ENCODE measurements around the gene KCNK13.

Gene KCNK13

DNA sequence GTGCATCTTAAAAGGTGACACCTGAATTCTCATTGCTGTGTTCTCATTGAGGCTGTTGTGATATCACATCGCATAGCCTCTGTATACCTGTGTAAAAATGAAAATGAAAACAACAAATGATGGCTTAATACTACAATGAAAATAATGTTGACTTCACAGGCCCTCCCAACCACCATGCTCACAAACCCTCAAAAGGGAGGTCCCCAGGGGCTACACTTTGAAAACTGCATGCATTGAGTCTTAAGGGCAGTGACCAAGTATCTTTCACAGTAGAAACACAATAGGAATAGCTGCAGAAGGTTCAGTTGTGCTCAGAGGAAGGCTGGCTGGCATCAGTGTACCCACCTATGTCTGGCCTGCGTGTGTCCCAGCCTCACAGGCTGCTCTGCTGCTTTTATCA, 27.6 kb upstream of the KCNK13 start:
- in situ Hi-C loops (cut with MboI; ENCODE audit: low sequenced_read_pairs, unreplicated experiment): no loop called here
- no peak for DNase-seq (ENCODE audit: low spot score)
- TF ChIP-seq, protein P1, sequence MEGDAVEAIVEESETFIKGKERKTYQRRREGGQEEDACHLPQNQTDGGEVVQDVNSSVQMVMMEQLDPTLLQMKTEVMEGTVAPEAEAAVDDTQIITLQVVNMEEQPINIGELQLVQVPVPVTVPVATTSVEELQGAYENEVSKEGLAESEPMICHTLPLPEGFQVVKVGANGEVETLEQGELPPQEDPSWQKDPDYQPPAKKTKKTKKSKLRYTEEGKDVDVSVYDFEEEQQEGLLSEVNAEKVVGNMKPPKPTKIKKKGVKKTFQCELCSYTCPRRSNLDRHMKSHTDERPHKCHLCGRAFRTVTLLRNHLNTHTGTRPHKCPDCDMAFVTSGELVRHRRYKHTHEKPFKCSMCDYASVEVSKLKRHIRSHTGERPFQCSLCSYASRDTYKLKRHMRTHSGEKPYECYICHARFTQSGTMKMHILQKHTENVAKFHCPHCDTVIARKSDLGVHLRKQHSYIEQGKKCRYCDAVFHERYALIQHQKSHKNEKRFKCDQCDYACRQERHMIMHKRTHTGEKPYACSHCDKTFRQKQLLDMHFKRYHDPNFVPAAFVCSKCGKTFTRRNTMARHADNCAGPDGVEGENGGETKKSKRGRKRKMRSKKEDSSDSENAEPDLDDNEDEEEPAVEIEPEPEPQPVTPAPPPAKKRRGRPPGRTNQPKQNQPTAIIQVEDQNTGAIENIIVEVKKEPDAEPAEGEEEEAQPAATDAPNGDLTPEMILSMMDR (IDR thresholded peaks at IDR 0.05; ENCODE audit: borderline replicate concordance, control extremely low read depth, extremely low read depth, insufficient read depth, missing control alignments): no peak

DNA sequence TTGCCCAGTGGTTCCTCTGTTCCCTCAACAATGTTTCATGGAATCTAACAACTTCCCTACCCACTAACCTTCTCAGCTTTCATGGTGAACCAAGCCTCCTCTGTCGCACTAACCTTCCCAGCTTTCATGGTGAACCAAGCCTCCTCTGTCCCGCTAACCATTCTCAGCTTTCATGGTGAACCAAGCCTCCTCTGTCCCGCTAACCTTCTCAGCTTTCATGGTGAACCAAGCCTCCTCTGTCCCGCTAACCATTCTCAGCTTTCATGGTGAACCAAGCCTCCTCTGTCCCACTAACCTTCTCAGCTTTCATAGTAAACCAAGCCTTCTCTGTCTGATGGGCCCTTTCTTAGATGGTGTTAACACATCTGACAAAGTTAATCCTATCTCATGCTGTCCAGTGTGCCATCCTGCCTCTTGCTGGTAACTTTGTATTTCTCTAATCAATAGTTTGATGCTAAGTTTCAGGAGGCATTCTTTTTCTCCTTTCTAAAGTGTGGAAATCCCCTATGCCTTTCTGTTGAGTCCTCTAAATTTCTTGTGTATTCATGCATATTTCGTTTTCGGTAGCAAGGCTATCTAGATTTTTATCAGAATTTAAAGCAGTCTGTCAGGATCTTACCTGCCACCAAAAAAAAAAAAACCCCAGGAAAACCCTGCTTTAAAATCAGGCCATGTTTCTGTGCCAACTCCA, 26.8 kb upstream of the KCNK13 start:
- TF ChIP-seq, protein P1 (IDR thresholded peaks at IDR 0.05; ENCODE audit: borderline replicate concordance, control extremely low read depth, extremely low read depth, insufficient read depth, missing control alignments): no peak
- in situ Hi-C loops (cut with MboI; ENCODE audit: low sequenced_read_pairs, unreplicated experiment): no loop called here
- no peak for DNase-seq (ENCODE audit: low spot score)

DNA sequence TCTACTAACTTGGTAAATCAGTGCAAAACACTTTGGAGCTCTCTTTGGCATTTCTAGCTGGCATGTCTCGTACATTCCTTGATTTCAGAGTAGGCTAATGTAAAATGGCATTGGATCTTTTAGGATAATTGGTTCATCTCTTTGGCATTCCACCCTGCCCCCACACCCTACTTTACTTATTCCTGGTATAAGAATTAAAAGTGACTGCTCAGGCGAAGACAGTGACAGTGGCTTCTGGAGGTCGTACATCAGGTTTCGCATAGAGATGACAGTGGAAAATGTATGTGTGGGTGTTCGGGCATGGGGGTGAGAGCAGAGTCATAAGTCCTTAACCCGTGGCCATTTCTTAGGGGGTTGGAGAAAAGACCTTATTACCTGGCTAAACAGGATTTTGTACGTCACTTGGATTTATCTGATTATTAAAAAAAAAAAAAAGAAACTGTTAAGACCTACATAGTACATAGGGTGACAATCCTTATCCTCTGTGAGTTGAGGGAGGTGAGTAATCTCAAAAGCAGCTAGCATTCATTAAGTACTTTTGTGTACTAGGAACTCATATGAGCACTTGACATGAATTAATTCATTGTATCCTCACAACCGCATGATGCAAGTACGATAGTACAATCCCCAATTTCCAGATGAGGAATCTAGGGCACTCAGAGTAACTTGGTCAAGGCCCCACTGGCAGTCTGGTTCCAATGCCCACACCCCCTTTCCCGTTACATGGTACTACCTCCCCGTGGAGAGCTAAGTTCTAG, 22.4 kb upstream of the KCNK13 start:
- in situ Hi-C loops (cut with MboI; ENCODE audit: low sequenced_read_pairs, unreplicated experiment): no loop called here
- TF ChIP-seq, protein P1 (IDR thresholded peaks at IDR 0.05; ENCODE audit: borderline replicate concordance, control extremely low read depth, extremely low read depth, insufficient read depth, missing control alignments): no peak
- DNase-seq (ENCODE audit: low spot score): no peak

DNA sequence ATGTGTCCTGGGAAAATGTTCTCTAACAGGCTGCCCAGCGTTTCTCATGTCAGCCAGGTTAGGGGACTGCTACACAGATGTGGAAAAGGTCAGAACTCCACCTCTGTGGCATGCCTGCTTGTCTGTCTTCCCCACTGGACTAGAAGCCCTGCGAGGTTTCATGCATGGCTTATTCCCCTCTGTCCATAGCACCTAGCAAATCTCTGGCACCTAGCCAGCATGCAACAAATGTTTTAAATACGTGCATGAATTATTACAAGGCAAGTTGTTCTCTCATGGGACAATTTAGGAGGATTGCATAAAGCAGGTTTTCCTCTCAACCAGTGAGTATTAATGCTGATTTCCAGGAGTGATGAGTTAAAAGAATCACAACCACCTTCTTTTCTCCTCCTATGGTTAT, 21.4 kb upstream of the KCNK13 start:
- in situ Hi-C loops (cut with MboI; ENCODE audit: low sequenced_read_pairs, unreplicated experiment): no loop called here
- TF ChIP-seq, protein P1 (IDR thresholded peaks at IDR 0.05; ENCODE audit: borderline replicate concordance, control extremely low read depth, extremely low read depth, insufficient read depth, missing control alignments): no peak
- no peak for DNase-seq (ENCODE audit: low spot score)

DNA sequence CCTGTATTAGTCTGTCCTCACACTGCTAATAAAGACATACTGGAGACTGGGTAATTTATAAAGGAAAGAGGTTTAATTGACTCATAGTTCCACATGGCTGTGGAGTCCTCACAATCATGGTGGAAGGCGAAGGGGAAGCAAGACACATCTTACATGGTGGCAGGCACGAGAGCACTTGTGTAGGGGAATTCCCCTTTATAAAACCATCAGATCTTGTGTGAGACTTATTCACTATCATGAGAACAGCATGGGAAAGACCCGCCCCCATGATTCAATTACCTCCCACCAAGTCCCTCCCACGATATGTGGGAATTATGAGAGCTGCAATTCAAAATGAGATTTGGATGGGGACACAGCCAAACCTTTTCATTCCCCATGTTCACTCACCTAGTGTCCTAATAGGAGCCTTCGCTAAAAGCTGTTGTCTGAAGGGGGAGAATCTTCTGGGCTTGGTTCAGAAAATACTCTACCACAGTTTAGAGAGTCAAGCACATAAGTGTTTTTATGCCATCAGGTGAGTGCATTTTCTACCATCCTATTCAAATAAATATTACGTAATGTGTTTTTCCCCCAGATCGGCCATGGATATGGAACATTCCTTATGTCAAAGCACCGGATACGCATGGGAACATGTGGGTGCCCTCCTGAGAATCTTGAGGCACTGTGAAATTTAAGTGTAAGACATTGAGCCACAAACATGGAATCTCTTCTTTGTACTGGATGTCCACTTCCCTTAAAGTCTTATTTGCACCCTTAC, 19.1 kb upstream of the KCNK13 start:
- in situ Hi-C loops (cut with MboI; ENCODE audit: low sequenced_read_pairs, unreplicated experiment): no loop called here
- TF ChIP-seq, protein P1 (IDR thresholded peaks at IDR 0.05; ENCODE audit: borderline replicate concordance, control extremely low read depth, extremely low read depth, insufficient read depth, missing control alignments): no peak
- DNase-seq (ENCODE audit: low spot score): no peak

DNA sequence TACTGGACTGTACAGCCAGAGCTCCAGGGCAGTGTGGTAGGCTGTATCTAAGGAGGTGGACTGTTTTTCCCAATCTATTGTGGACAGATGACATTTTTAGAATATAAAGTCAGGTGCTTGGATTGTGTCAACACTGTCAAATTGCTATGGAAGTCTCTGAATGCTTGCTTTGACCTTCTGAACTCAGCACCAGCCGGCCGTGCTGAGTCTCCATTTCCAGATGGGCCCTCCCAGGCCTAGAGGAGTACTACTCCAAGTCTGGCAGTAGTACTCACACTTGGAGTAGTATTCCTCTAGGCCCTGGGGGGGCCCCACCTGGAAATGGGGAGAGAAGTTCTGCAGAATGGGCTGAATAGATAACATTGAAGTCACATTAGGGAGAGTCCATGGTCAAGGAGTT, 16.2 kb upstream of the KCNK13 start:
- in situ Hi-C loops (cut with MboI; ENCODE audit: low sequenced_read_pairs, unreplicated experiment): no loop called here
- TF ChIP-seq, protein P1 (IDR thresholded peaks at IDR 0.05; ENCODE audit: borderline replicate concordance, control extremely low read depth, extremely low read depth, insufficient read depth, missing control alignments): no peak
- no peak for DNase-seq (ENCODE audit: low spot score)
